Colon (tissue), 2 donors: ENCODE data around the gene CNNM3.
"Not testable (repeated sequence)": the region's sequence is repeated elsewhere in the genome, so short reads cannot be mapped to it uniquely, and the experiment has no call there.

Source experiments
- FAIRE-seq: peaks from 2 replicates; lab custom pipeline; 2012; peaks lifted over from hg19 to GRCh38; lab: Jason Lieb, UNC
- donor health status: control.
- donor health status: control.

The CNNM3 gene

DNA sequence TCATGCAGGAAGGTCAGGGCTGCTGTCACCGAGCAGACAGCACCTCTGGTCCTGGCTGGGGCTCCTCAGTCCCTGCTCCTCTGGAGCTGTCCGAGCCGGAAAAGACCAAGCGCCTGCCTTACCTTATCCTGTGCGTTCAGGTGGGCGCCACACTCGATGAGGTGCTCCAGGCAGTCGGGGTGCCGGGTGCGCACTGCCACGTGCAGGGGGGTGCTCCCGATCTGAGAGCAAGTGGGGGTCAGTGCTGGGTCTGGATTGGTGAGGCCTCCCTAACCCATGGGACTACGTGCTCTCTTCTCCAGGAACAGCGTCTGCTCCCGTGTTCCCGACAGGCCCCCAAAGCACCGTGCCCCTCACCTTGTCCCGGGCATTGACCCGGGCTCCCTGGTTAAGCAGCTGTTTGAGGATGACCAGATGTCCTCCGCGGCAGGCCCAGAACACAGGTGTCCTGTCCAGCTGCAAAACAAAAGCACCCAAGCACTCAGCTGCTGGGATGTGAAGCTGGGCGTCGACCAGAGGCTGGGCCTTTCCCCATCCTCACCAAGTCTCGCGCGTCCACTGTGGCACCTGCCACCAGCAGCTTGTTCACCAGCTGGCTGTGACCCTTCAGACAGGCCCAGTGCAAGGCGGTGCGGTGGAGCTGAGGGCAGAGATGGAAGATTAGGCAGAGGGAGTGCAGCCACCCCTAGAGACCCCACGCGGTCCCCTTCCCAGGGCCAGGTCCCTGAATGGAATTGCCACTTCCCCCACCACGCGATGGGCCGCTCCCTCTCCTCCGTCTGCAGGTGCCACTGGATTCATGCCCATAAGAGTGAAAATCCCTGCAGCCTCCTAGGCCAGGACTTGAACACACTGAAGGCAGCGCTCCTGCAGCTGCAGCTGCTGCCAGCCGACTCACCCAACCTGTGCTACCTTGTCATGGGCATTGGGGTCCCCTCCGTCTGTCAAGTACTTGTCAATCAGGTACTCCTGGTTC is 24.1 kb downstream of the CNNM3 start:
- no peak for FAIRE-seq

DNA sequence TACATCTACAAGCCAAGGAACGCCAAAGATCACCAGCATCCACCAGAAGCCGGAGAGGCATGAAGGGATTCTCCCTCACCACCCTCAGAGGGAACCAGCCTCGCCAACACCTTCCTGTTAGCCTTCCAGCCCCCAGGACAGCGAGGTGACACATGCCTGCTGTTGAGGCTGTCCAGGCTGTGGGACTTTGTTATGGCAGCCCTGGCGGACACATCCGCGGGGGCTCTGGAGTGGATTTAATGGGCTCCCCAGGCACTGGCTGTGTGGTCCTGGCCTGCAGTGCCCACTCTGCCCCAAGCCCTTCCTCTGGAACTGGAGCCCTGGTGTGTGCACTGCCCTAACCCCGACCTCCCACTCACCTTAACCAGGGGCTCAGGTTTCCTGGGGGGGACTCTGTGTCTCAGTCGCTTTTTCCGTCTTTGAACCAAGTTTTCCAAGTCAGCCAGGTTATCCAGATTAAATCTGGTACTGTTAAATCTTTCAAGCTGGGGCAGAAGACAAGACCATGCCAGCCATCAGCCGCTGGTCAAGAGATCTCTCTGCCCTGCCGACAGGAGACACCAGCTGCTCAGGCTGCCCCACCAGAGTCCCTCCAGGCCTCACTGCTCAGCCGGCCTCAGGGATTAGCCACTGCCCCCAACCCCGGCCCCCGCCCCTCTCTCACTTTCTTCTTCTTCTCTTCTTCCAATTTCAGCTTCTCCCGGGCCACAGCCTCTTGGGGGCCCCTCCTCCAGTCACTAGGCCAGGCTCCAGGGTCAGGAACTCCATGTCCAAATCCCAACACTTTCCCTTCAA is 25.8 kb downstream of the CNNM3 start:
- FAIRE-seq = no peak

DNA sequence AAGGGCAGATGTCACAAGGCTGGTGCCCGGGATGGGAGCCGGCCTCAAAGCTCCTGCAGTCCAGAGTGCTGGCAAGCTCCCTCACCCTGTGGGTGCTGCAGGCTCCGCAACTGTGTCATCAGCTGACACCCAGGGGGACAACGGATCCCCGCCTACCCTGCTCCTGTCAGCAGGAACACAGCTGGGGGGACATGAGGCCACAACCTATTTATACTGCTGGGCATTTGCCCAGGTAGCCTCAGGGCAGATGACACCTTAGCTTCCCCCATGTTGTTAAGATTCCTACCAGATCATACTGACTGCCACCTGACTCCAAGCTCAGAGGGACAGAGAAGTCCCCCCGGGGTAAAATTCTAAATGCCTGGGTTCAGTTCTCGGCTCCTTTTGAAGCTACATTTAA is 26.5 kb downstream of the CNNM3 start:
- FAIRE-seq = no peak

DNA sequence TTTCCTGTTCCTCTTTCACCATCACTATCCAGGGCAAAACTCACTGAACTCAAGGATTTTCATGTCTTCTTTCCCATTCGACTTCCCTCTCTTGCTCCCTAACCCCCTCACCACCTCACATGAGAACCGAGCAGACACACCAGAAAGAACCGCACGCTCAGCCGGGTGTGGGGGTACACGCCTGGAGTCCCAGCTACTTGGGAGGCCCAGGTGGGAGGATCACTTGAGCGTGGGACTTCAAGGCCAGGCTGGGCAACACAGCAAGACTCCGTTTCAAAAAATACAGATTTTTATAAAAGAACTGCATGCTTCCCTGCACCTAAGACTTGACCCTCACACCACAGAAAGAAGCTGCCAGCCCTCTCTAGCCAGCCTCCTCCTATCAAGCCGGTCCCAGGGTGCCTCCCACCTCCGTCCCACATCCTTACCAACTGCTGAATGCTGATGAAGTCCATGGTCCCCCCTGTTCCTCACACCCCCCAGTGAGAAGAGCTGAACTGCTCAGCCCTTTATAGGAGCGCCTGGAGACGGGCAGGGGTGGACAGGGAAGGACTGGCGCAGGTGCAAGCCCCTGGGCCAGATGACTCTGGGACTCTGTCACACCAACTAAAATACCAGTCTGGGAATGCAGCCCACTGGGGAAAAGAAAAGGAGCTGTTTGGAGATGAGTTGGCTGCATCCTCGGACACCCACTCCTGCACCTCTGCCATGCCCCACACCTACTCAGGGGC is 27.6 kb downstream of the CNNM3 start, which contains the start of gene ANKRD23:
Gene ANKRD23 (minus strand): TSS at position 484 of the 731 bp plus-strand sequence. CDS start 29 bp downstream, at position 455.
- no peak for FAIRE-seq

DNA sequence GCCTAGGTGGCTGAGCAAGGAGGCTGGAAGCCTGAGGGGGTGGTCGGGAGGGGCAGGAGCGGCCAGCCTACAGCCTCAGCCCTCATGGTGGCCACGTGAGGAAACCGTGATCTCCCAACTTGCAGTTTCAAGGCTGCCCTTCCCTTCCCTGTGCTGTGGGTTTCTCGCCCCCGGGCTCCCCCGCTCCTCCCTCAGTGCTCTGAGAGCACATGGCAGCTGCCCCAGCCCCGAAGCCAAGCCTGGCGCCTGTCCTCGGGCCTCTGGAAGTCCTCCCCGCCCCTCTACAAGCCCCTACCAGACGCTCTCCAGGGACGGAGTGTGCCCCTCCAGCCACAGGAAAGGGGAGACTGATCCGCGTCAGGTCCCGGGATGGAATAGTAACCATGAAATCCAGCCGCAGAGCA is 28.3 kb downstream of the CNNM3 start:
- FAIRE-seq = no peak

DNA sequence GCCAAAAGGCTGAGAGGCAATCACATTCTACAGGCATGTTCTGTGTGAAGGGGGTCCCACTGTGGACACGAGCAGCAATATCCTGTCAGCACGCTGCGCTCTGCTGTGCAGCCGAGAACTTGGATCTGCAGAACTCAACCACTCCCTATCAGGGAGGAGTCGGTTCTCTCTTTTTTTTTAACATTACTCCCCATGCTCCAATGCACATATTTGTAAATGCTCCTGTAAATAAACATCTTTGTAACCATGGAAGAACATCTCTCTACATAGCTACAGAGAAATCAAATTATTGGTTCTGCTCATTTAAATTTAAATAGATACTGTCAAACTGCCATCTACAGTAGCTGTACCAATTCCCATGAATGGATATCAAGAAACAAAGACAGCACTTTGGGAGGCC is 30.8 kb downstream of the CNNM3 start:
- no peak for FAIRE-seq

DNA sequence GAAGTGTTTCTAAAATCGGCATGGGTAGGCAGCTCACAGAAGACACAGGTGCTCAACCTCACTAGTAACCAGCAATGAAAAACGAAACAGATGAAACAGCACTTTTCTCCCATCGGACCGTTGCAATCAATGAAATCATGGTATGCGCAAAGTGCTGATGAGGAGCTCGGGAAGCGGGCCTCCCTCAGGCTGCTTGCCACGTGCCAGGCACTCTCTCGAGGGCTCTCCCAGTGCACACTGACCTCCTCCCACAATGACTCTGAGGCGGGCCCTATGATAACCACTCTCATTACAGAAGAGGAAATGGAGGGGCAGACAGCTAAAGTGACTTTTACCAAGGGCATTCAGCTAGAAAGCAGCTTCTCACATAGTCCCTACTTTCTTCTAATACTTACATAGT is 31.5 kb downstream of the CNNM3 start:
- FAIRE-seq = no peak

DNA sequence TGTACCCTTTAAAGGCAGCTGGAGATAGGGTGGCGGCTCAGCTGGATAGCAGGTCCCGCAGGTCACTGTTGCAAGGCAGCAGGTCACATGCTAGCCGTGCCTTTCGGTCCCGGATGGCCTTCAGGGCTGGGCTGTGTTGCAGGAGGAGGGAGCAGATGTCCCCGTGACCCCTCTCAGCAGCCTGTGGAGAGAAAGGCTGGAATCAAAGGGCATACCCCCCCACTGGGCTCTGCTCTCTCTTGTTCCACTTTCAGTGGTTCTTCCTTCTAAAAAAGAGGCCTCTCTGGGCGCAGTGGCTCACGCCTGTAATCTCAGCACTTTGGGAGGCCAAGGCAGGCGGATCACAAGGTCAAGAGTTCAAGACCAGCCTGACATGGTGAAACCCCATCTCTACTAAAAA is 32.2 kb downstream of the CNNM3 start:
- no peak for FAIRE-seq

DNA sequence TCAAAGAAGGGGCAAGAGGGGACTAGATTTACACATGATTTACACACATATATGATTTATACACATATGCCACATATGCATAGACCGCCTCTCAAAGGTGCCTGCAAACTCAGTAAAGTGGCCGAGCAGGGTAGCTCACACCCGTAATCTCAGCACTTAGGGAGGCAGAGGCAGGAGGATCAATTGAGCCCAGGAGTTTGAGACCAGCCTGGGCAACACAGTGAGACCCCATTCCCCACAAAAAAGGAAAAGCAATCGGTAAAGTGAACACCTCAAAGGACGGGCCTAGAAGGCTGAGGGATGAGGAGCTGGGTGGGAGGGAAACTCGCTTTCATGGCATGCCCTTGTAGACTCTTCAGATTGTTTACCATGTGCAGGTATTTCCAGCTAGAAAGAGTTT is 36.6 kb downstream of the CNNM3 start:
- no peak for FAIRE-seq

DNA sequence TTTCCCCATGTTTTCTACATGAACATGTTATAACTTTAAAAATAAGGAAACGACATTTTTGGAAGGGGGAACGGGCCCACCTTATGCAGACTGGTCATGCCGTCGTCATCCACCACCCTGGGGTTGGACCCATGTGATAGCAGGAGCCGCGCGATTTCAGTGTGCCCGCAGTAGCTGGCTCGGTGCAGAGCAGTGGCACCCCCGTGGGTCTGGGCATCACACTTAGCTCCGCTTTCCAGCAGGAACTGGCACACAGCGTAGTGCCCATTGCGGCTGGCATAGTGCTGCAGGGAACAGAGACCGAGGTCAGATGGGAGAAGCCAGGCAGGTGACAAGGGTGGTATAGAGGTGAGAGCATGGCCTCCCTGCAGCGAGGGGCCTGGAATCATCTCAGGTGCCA is 37.3 kb downstream of the CNNM3 start:
- no peak for FAIRE-seq

DNA sequence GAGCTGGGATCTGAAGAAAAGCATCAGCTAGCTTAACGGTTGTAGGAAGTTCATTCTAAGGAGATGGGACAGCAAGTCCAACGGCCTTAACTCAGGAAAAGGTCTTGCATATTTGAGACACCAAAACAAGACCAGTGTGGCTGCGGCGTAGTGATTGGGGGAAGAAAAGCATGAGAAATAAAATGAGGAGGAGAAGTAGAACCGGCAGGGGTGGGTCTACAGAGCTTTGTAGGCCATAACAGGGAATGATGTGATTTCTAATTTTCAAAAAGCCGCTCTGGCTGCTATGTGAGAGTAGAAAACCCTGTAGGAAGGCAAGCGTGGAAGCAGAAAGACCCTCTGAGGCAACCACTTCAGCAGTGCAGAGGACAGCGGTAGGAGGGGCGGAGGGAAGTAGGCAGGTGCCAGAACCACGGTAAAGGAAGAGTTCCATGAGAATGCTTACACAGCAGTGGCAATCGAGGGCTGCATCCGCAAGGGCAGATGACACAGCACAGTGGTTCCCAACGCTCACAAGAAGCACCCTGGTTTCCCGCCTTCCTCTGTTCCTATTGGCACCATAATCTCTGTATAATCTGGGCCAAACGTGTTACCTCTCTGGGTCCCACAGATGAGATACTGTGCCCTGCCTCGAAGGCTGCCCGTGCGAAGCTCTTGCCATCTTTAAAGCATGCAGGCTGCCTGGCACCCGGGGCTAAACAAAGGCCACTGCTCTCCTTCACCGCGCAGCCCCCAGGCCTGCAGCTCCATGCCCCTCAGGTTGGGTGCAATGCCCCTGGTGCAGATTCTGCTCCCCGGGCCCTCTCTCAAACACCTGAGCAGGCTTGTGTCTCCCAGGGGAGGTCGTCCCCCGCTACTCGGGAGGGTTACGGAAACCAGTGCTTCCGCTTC is 41.0 kb downstream of the CNNM3 start:
- no peak for FAIRE-seq

DNA sequence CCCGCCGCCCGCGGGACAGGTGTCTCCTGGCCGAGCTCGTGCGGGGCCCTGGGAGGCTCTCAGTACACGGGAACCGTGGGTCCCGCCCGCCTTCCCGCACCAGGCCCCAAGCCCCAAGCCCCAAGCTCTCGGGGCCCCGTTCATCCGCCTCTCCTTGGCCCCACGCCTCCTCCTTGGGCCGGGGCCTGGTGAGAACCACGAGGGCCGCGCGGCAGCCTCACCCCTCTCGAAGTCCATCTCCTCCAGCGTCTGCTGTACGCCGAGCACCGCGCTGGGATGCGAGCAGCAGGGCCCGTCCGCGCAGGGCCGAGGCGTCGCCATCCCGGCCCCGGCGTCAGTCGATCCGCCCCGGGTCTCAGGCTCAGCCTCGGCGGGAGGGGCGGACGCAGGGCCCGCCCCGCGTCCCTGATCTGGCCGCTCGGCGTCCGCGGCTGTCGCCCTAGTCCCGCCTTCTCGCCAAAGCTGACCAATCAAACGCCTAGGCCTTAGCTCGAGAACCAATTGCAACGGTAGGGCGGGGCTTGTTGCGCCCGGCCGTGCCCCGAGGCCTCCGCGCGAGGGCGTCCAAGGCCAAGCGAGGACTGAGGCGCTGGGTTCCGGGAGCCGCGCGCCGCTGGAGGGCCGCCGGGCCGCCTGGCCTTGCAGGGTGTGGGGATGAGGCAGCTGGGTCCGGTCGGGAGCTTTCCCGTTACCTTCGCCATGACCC is 41.8 kb downstream of the CNNM3 start, which contains the start of gene ANKRD39:
Gene ANKRD39 (minus strand): TSS at position 350 of the 706 bp plus-strand sequence. CDS start 29 bp downstream, at position 321.
- FAIRE-seq = no peak

DNA sequence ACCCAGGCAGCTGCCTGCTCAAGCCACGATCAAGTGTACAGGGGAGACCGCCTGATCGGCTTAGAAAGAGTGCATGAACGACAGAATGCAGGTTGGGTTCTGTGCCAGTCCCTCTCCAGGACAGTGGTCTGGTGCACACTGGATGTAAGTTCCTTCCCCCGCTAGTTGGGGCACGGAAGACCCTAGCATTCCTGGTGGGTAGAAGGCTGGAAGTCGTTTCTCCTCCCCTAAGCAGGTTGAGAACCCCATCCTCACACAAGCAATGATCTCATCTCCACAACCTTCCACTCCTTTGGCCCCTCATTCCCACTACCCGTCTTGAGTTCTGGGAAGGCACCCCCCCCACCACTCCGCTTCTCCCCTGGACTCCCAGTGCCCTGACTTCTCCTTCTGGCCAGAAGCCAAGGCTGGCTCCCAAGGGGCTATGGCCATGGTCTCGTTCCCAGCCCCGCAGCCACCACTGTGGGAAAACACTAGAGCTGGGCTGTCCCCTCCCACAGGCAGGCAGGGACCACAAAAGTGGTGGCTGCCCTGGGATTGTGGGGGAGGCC is 43.1 kb downstream of the CNNM3 start:
- FAIRE-seq = no peak

DNA sequence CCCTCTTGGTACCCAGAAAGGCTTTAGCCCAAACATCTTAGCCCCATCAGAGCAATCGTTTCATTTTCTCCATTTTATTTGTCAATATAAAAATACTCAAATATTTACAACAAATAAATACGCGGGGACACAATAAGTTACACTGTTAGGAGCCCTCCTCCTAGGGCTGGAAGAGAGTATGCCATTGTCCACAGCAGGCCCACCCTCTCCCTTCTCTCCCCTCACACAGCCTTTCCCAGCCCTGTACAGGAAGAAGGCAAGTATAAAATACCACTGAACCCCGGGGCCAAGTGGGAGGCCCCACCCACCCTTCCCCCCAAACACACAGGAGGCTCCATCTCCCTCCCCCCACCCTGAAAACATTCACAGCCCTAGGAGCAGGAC is 43.6 kb downstream of the CNNM3 start:
- FAIRE-seq = no peak

DNA sequence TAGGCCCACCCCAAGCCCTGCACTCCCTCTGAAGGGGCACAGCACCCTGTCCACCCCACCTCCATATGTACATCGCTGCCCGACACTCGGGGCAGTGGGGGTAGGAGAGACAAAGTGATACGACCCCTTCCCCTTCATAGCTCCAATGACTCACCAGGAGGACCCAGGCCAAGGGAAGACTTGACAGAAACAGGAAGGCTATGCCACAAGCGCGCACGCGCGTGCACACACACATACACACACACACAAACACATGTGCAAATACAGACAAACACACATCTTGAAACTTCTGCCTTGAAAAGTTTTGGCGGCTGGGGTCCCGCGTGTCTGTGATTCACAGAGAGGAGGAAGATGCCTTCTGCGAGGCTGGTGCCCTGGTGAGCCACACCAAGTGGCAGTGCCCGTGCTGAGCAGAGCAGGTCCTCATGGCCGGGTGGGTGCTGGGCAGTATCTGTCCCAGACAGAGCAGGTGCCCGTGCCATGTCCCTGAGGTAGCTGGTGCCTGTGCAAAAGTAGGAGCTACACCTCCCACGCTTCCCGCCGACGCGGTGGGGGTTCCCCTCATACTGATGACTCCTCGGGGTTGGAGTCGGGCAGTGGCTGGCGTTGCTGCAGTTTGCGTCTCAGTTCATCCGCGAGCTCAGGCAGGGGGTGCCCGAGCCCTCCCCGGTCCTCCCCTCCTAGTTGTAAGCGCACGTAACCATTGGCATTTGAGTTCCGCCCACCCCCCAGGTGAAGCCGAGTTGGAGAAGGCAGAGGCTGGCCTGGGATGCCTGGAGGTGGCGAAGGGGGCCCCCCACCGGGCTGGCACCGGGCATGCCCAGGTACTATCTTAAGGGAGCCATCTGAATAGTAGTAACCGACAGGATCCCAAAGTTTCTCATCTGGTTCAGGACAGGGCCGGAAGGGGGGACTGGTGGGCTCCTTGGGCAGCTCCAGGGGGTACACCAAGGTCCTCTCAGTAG is 44.3 kb downstream of the CNNM3 start:
- FAIRE-seq = no peak

DNA sequence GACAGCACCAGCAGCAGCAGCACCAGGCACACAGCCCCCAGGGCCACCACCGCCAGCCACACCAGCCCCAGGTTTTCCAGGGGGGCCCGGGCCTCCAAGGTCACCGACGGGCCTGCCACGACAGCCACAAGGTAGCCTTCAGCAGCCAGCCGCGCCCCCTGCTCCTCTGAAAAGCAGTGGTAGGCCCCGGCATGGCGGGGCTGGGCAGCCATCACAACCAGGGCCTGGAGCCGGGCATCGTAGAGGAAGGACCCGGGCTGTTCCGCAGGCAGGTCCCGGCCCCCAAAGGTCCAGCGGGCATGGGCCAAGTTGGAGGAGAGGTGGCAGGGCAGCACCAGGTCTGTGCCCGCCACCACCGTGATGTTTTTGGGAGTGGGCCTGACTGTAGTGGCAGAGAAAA is 45.0 kb downstream of the CNNM3 start:
- FAIRE-seq = no peak

DNA sequence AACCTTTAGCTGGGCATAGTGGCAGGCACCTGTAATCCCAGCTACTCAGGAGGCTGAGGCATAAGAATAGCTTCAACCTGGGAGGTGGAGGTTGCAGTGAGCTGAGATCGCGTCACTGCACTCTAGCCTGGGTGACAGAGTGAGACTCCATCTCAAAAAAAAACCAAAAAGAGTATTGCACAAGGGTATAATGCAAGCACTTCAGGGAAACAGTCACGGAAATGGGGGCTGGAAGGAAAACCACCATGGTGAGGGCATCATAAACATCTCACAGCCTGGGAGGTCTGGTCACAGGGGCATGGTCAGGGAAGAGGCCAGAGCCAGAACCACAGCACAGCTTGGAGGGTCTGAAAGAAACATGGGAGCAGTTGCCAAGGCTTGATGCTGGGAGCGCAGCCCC is 47.0 kb downstream of the CNNM3 start:
- not testable (repeated sequence) for FAIRE-seq

DNA sequence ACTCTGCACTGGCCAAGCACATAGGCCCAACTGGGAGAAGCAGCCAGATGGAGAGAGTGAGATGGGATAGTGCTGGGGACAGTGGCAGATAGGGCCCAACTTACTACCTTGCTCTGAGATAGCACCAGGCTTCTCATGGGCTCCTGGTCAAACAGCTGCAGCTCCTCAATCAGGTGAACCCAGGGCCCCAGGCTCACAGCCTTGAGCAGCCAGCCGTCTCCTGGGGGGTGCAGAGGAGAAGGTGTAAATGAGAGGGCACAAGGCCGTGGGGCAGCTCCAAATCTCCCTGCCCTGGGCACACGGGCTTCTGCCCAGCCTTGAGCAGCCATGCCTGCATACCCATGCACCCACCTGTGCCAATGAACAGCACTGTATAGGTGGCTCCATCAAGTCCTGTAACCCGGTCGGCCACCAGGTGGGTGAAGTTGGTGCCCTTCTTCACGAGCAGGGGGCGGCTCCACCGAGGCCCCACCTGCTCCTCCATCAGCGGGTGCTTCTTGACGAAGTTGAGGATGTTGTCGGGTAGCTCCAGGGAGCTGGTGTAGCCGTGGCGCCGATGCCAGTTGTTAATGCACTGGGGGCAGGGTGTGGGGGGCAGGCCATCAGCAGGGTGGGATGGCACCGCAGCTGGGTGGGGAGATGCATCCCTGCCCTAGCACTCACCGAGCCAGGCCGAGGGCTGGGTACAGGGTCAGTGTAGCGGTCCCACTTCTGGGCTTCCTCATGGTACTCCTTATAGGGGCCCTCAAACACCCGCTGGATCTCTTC is 47.7 kb downstream of the CNNM3 start:
- FAIRE-seq = no peak
